Stomach (tissue), 9 donors: ENCODE results near the gene TRMT1L. TPM values are rescaled to one million over a fixed set of nuclear protein-coding genes. Genes with fewer than 3 reads are reported as not detected.

ENCODE experiments used
- DNase-seq, 2 donors: peaks; one replicate each; pipeline versions ENCODE4 v3.0.0 to v3.0.0-alpha.2; 2013 to 2019
- H3K27ac ChIP-seq, 5 donors: fragments of 200-600 bp in 4 of 5; sonication (generic) in 4 of 5; one replicate each; pipeline ENCODE4 v1.5.1; 2013 to 2019; ENCODE audit warnings: mild to moderate bottlenecking in 1 of 5, moderate library complexity in 1 of 5
- H3K27me3 ChIP-seq, 3 donors: fragments of 200-600 bp; sonication (generic); one replicate each; pipeline ENCODE4 v1.5.1; 2017 to 2019; ENCODE audit warnings: mixed run types in 1 of 3
- H3K36me3 ChIP-seq, 4 donors: fragments of 200-600 bp; sonication (generic); 1 replicate in 3 of 4; 2 replicates in 1 of 4; pipeline ENCODE4 v1.5.1; 2016 to 2019
- H3K4me1 ChIP-seq, 4 donors: fragments of 200-600 bp; sonication (generic); one replicate each; pipeline ENCODE4 v1.5.1; 2016 to 2019
- H3K4me3 ChIP-seq, 4 donors: fragments of 200-600 bp; sonication (generic) in 3 of 4; one replicate each; pipeline ENCODE4 v1.5.1; 2016 to 2019; ENCODE audit warnings: mild to moderate bottlenecking in 1 of 4
- H3K9me3 ChIP-seq, 4 donors: fragments of 200-600 bp; sonication (generic); one replicate each; pipeline ENCODE4 v1.5.1; 2016 to 2019
- CTCF ChIP-seq, 7 experiments: fragments of 450-650 bp in 4 of 7; fragments of 200-600 bp in 3 of 7; sonication (generic) in 3 of 7; IDR thresholded peaks; one replicate each; pipeline ENCODE4 v1.5.1; 2016 to 2019; ENCODE audit warnings: antibody characterized with exemption in 7 of 7, control low read depth in 2 of 7, mild to moderate bottlenecking in 1 of 7
- EP300 ChIP-seq: sonication (generic); formaldehyde crosslinking; IDR thresholded peaks from one replicate; pipeline ENCODE4 v1.6.1; 2017; ENCODE audit warnings: antibody characterized with exemption
- POLR2A ChIP-seq, 4 donors: fragments of 450-650 bp; IDR thresholded peaks; one replicate each; pipeline ENCODE4 v1.6.1; 2016; ENCODE audit warnings: antibody characterized with exemption in 4 of 4, control low read depth in 2 of 4, mild to moderate bottlenecking in 1 of 4, moderate library complexity in 1 of 4
- POLR2AphosphoS5 ChIP-seq, 3 donors: sonication (generic); formaldehyde crosslinking; IDR thresholded peaks; one replicate each; pipeline ENCODE4 v1.6.1; 2016; ENCODE audit warnings: antibody characterized with exemption in 3 of 3
- WGBS, 5 donors: extraction: QIAGEN DNeasy Blood & Tissue Kit in 3 of 5; methylation state at CpG; one replicate each; pipeline versions ENCODE4 v1.1.5 to v1.1.7; 2013 to 2018; 5-methylcytosine and 5-hydroxymethylcytosine counted together
- intact Hi-C: fragments of 100-400 bp; cut with DNase I; formaldehyde crosslinking; loops from one replicate; pipeline ENCODE4 v1.15.1; 2023; ENCODE audit warnings: low total_unique reads
- polyA plus RNA-seq, 3 donors: library from polyadenylated mRNA; stranded (reverse); fragments of 200-250 nt; gene quantifications; one replicate each; pipeline ENCODE4 v1.2.3, GENCODE V29; 2013
- total RNA-seq, 5 donors: library from RNA; depleted of rRNA; stranded (reverse); fragments of >200 nt; gene quantifications; one replicate each; pipeline versions ENCODE4 v1.1.0 to v1.2.3, GENCODE V29; 2014 to 2016
- donor health status: healthy with polysubstance abuse.
- donor health status: Bipolar disorder and iron deficiency.
- donor health status: healthy.

TRMT1L gene
- total and polyA plus RNA-seq, 8 donors: 4.5 to 25.2 (median 7.1) TPM

GRCh38 chr1:185069202-185069772 lies 87.5 kb downstream of the TRMT1L start:
- Histone ChIP-seq H3K27me3 (no peaks in the 10 kb centered on the region), H3K4me1 (peaks cover 0 to 10% (median 5%) of the 10 kb centered on the region in 4 donors), H3K9me3 (no peaks in the 10 kb centered on the region), H3K27ac (no peak overlapping the region), H3K36me3 (no peaks in the 10 kb centered on the region), H3K4me3 (no peak overlapping the region)
- TF ChIP-seq CTCF (IDR thresholded peaks at IDR 0.05) (no peak), POLR2A (IDR thresholded peaks at IDR 0.05) (no peak), POLR2AphosphoS5 (IDR thresholded peaks at IDR 0.05) (no peak), EP300 (no peak)
- DNase-seq: no peak
- WGBS, 5 donors: 90 to 96% (median 95%) methylated on average over 4 of the region's 4 CpGs
- intact Hi-C loops: no loop called here

GRCh38 chr1:185068341-185068740 lies 88.4 kb downstream of the TRMT1L start:
- TF ChIP-seq POLR2A (IDR thresholded peaks at IDR 0.05): no peak
- no peak for TF ChIP-seq CTCF (IDR thresholded peaks at IDR 0.05)
- no peak for TF ChIP-seq EP300
- TF ChIP-seq POLR2AphosphoS5 (IDR thresholded peaks at IDR 0.05): no peak
- Histone ChIP-seq H3K9me3 (no peaks in the 10 kb centered on the region), H3K27me3 (no peaks in the 10 kb centered on the region), H3K36me3 (no peaks in the 10 kb centered on the region), H3K27ac (no peak overlapping the region), H3K4me3 (no peak overlapping the region), H3K4me1 (peaks cover 0 to 11% (median 5%) of the 10 kb centered on the region in 4 donors)
- peak in 1 of 2 donors; percentile 28 for DNase-seq
- intact Hi-C loops: no loop called here

Other genes with a start within 250 kb of the TRMT1L start
- 100 to 1,000 TPM in 2 of 5 donors, 10 to 100 TPM in 2, 1 to 10 TPM in 1; 9.8 to 302 (median 85.6) TPM for gene NIBAN1, start 182.4 kb downstream of the TRMT1L start, total RNA-seq
- 10 to 100 TPM in 1 of 3 donors, 1 to 10 TPM in 2; 7.5 to 18.7 (median 9.8) TPM for gene NIBAN1, start 182.4 kb downstream of the TRMT1L start, polyA plus RNA-seq
- gene RNF2, start 111.4 kb downstream of the TRMT1L start, total RNA-seq: 10 to 100 TPM in 2 of 5 donors, 1 to 10 TPM in 2, under 1 TPM in 1; 0.29 to 76.1 (median 7.0) TPM
- 1 to 10 TPM; 4.2 to 8.4 (median 5.8) TPM for gene RNF2, start 111.4 kb downstream of the TRMT1L start, polyA plus RNA-seq
- 10 to 100 TPM in 3 of 5 donors, 1 to 10 TPM in 2; 6.5 to 35.6 (median 10.3) TPM for gene SWT1, start 214 bp upstream of the TRMT1L start, total RNA-seq
- 1 to 10 TPM; 2.4 to 3.7 (median 3.0) TPM for gene SWT1, start 214 bp upstream of the TRMT1L start, polyA plus RNA-seq
- 100 to 1,000 TPM in 2 of 5 donors, 10 to 100 TPM in 3; 19.3 to 297 (median 91.6) TPM for gene IVNS1ABP, start 160.3 kb upstream of the TRMT1L start, total RNA-seq
- gene IVNS1ABP, start 160.3 kb upstream of the TRMT1L start, polyA plus RNA-seq: 10 to 100 TPM; 50.6 to 55.8 (median 52.3) TPM